CD4-positive, alpha-beta T cell treated with Interleukin-15 for 1 hour (primary cell): ENCODE data around the gene CD82.

ENCODE experiments used
- DNase-seq: peaks from one replicate; pipeline ENCODE4 v3.0.0-alpha.2; 2020

Gene CD82

DNA sequence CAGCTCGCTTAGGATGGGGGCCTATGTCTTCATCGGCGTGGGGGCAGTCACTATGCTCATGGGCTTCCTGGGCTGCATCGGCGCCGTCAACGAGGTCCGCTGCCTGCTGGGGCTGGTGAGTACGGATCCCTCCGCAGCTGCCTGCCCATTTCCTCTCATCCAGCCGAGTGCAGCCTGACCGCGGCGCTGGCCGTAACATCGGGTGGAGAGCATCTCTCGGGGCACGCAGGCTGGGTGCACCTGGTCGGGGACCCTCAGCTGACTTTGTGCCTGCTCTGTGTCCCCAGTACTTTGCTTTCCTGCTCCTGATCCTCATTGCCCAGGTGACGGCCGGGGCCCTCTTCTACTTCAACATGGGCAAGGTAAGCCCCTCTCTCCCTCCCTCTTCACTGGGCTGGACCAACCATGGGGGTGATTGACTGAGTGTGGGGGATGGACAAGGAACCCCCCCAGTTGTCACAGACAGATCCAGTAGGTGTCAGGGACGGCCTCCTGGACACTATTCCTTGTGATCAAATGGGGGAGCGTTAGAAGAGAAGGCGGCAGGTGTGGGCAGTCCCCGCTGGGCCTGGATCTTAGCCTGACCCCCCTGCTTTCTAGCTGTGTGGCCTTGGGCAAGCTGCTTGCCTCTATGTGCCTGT is 39.7 kb downstream of the CD82 start:
- no peak for DNase-seq

GRCh38 chr11:44605965-44606364 is 40.5 kb downstream of the CD82 start:
- DNase-seq = no peak

- no peak for DNase-seq
These were observed 41.0 kb downstream of the CD82 start for GRCh38 chr11:44606472-44606871.

DNA sequence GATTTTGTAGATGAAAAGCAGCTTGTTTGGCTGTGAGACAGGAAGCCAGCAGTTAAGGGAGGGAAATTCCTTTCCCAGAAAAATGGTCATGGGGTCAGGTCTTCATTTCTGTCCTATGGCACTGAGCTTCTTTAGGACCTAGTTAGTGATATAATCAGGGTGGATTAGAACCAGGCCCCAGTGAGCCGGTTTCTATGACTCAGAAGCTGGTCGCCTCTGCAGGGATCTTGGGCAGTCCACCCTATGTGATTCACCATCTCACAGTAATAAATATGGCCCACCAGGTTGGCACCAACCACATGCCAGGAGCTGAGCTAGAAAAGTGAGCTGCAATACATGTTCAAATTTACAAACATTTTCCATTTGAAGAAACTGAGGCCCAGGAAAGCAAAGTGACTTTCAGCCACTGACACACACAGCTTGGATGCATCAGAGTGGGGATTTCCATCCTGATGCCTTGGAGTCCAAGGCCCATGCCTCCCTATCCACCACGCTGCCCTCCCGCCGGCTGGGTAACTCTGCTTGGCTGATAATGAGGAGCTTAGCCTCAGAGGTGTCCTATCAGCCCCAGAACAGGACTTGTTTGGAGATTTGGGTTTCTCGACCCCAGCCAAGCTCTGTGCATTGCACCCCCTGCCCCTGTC is 42.0 kb downstream of the CD82 start:
- DNase-seq = no peak

DNA sequence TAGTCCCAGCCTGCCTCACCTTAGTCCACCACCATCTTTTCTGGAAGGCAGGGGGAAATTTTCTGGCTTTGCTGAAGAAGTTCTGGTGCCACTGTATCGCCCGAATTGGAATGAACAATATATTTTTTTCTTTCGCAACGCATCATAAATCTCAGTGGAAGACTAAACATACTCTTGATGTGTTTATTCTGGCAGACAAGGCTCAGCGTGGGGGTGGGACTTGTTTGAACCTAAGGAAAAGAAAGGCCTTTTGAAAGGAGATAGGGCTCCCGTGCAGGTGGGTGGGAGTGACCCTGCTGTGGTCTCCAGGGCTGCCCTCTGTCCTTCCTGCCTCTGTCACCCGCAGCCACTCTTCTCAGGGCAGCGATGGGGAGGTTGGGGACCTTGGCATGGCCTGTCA is 42.5 kb downstream of the CD82 start:
- no peak for DNase-seq

DNA sequence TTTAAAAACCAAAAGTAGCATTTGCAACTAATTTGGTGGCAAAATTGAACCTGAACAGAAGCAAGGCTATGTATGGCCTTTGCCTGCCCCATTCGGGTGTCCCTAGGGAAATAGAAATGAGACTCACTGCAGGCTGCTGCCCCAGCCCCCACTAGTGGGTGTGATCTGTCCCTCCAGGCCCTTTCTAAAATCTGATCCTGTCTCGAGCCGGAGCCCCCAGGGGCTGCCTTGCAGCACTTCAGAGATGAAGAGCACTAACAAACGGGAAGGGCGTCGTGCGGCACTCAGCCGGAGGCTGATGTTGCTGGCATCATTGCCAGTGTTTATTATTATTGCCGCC is 43.2 kb downstream of the CD82 start:
- DNase-seq = peak; percentile 31

DNA sequence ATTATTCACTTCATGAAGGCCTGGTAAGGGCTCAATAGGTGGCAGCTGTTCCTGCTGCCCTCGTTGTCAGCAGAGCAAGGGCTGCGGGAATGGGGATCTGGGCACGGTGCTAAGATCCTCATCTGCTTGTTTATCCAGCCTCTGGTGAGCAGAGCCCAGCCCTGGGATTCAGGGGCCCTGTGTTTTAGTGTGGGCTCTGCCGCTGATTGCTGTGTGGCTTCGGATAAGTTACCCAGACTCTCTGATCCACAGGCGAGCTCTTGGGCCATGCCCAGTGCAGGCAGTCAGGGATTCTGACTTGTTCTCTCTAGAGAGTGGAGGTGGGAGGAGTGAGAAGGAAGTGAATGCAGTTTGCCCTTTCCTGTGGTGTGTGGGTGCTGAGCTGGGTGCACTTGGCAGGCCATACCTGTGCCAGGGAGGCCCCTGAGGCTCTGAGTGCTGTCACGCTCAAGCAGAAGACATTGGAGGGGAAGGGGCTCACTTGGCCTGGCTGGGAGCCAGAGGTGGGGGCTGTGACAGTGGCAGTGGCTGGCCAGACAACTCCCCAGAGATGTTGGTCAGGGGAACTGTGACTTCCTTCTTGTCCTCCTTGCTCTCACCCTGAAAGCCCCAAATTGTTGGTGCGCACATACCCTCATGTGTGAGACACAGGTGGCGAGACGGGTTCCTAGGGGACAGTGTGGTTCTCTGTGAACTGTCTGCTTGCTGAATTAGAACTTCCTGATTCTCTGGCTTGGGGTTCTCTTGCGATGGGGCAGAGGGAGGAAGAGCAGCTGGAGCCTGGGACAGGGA is 43.7 kb downstream of the CD82 start:
- peak; percentile 83 for DNase-seq

- DNase-seq = no peak
These were observed 44.3 kb downstream of the CD82 start for GRCh38 chr11:44609783-44610155.

DNA sequence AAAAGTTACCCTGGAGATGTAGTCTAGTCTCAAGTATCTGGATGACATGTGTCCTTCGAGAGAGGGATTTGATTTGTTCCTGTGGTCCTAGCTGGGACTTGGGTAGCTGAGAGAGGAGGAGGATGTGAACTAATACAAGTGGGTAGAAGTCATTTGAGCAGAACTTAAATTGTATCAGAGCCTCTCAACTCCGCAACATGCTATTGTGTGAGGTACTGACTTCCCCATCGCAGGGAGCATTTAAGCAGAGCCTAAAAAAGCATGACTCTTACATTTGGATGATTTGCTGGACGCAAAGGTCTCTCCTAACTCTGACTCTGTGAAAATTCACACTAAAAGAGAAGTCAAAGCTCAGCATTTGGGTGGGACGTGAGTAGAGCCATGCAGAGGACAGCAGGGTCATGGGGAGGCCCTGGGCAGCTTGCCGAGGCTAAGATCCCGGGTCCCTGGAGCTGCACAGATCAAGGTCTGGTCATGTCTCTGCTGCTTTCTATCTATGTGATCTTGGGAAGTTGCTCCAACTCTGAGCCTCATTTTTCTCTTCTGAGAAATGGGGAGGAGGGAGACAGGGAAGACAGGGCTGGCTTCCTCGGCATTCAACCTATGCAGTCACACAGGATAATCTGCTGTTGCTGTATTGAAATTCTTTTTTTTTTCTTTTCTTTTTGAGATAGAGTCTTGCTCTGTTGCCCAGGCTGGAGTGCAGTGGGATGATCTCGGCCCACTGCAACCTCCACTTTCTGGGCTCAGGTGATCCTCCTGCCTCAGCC is 44.9 kb downstream of the CD82 start:
- no peak for DNase-seq

DNA sequence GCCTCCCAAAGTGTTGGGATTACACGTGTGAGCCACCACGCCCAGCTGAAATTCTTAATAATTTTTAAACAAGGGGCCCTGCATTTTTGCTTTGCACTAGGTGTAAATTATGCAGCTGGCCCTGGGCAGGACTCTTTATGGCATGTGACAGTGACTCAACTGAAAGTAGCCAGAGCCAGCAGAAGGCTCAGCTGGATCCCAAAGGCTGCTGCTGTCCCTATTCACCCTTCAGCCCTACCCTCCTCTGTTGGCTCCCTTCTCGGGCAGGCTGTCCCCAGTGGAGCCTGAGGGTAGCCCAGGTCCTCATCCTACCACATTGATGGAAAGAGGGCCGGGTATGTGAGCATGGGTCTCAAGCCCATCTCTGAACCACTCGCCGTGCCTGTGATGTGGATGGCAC is 45.6 kb downstream of the CD82 start:
- no peak for DNase-seq

GRCh38 chr11:44611687-44612434 is 46.4 kb downstream of the CD82 start:
- DNase-seq = peak; percentile 86

DNA sequence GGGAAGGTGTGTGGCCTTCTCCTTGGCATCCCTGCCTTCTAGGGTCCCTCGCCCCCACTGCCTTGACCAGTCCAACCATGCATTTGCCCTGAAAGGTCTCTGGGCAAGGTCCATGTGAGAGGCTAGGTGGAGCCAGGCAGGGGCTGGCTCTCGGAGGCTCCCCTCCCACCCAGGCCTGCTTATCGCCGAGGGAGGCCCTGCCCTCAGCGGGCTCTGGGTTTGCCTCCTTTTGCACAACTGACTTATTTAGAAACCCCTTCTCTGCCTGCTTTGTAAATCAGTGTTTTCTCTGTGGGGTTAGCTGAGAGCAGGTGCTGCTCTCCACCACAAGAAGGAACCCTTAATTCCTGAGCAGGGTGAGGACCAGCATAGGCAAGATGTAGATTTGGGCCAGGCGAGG is 47.7 kb downstream of the CD82 start:
- DNase-seq = no peak

GRCh38 chr11:44614281-44614775 is 48.9 kb downstream of the CD82 start:
- DNase-seq = no peak

- peak; percentile 16 for DNase-seq
These were observed 49.7 kb downstream of the CD82 start for GRCh38 chr11:44615041-44615755.

DNA sequence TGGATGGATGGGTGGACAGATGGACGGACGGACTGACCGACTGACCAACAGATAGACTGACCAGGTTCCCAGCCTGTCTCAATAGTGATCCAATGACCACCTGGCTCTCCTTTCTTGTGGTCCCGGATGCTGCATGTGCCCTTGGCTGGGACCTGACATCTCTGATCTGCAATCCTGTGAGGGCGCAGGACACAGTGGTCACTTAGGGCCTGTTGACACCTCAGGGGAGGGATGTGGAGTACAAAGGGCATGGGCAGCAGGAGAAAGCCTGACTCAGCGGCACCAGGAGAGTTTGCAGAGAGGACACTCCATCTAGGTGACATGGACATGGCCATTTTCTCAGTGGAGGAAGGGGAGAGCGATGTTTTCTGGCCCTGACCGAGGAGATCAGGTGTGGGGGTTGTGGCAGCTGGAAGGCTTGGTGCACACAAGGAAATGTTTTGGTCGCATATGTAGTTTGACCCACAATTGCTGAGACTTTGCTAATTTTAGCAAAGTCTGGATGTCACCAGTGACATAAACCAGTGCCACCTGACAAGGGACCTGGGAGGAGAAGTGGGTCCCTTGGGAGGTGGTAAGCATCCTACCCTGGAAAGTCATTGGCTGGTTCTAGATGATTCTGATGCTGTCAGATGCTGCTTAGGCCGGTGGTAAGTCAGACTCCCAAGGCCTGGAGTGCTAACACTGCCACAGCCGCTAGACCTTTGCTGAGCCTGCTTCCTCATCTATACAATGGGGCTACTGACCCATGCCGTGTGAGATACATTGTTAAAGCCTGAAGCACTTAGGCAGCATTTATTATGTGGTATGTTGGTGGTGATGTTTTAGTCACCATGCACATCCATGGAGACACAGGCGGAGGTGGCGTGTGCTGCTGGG is 50.7 kb downstream of the CD82 start:
- DNase-seq = peak; percentile 15

- no peak for DNase-seq
These were observed 52.4 kb downstream of the CD82 start for GRCh38 chr11:44617671-44618461.

DNA sequence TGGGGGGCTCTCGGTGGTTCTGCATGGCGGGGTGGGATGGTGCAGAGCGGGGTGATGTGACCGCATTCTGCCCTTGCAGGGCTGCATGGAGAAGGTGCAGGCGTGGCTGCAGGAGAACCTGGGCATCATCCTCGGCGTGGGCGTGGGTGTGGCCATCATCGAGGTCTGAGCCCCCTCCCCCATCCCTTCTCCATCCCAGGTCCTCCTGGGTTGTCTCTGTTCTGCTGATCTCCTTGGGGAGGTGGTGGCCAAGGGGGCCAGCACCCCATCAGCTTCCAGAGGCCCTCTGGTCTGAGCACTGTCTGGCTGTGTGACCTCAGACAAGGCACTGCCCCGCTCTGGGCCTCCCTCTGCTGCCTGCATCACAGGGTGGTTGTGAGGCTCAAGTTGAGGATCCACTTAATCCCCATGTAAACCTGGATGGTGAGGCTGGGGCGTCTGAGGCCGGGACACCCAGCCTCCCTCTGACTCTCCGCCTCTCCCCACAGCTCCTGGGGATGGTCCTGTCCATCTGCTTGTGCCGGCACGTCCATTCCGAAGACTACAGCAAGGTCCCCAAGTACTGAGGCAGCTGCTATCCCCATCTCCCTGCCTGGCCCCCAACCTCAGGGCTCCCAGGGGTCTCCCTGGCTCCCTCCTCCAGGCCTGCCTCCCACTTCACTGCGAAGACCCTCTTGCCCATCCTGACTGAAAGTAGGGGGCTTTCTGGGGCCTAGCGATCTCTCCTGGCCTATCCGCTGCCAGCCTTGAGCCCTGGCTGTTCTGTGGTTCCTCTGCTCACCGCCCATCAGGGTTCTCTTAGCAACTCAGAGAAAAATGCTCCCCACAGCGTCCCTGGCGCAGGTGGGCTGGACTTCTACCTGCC is 53.3 kb downstream of the CD82 start:
- peak; percentile 11 for DNase-seq

DNA sequence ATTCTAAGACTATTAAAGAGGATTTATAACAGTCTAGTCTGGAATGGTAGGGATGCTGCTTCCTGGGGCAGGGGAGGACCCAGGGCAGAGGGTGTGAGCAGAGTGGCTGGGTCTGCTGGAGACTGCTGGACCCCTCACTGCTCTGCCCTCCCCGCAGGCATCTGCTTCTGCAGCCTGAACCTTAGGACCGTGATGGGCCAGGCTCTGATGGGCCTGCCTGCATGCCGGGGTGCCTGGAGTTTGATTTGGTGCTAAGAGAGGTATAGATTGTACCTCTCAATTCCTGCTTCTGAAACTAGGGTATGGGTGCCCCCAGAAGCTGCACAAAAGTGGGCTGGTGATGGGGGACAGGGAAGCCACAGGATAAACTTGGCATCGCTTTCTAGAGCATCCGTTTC is 54.9 kb downstream of the CD82 start:
- peak; percentile 9 for DNase-seq

- DNase-seq = peak; percentile 41
These were observed 55.7 kb downstream of the CD82 start for GRCh38 chr11:44621140-44621681.
